Stimulated activated CD4-positive, alpha-beta T cell treated with anti-CD3 and anti-CD28 coated beads, Interleukin-1b, Interleukin-23, amount 100 ng/mL, for 4 hours (primary cell): Measurements from ENCODE around the gene BOC.
"Not testable (repeated sequence)": the region's sequence is repeated elsewhere in the genome, so short reads cannot be mapped to it uniquely, and the experiment has no call there.

Experiments
- DNase-seq, 2 donors: peaks; one replicate each; pipeline ENCODE4 v3.0.0-alpha.2; 2020; ENCODE audit warnings: low read depth in 2 of 2

Gene BOC

GRCh38 chr3:113211330-113212149 lies at the start of gene BOC:
Gene BOC (plus strand): TSS chr3:113211557. CDS start chr3:113249803, 38,246 bp downstream.
- no peak for DNase-seq

GRCh38 chr3:113161661-113162060 lies 49.7 kb upstream of the BOC start:
- no peak for DNase-seq

- no peak for DNase-seq
These were observed 48.2 kb upstream of the BOC start for GRCh38 chr3:113163152-113163551.

- DNase-seq, result no peak
These were observed 45.5 kb upstream of the BOC start for GRCh38 chr3:113165841-113166240.

GRCh38 chr3:113166357-113166718 lies 45.0 kb upstream of the BOC start:
- no peak for DNase-seq

GRCh38 chr3:113166719-113167492 lies 44.5 kb upstream of the BOC start:
- DNase-seq, result no peak

- DNase-seq, result no peak
These were observed 43.2 kb upstream of the BOC start for GRCh38 chr3:113167825-113168801.

- DNase-seq, result no peak
These were observed 41.4 kb upstream of the BOC start for GRCh38 chr3:113169891-113170452.

GRCh38 chr3:113170771-113171170 lies 40.6 kb upstream of the BOC start:
- DNase-seq, result no peak

- DNase-seq, result not testable (repeated sequence)
These were observed 39.6 kb upstream of the BOC start for GRCh38 chr3:113171675-113172300.

GRCh38 chr3:113173102-113173501 lies 38.3 kb upstream of the BOC start:
- no peak for DNase-seq

- no peak for DNase-seq
These were observed 37.1 kb upstream of the BOC start for GRCh38 chr3:113174304-113174703.

GRCh38 chr3:113174801-113175485 lies 36.4 kb upstream of the BOC start:
- no peak for DNase-seq

GRCh38 chr3:113177526-113177925 lies 33.8 kb upstream of the BOC start:
- no peak for DNase-seq

GRCh38 chr3:113179235-113179824 lies 32.0 kb upstream of the BOC start:
- no peak for DNase-seq

- DNase-seq, result no peak
These were observed 27.4 kb upstream of the BOC start for GRCh38 chr3:113183748-113184661.

GRCh38 chr3:113185194-113185835 lies 26.0 kb upstream of the BOC start:
- no peak for DNase-seq

- DNase-seq, result no peak
These were observed 24.8 kb upstream of the BOC start for GRCh38 chr3:113186566-113186965.

- no peak for DNase-seq
These were observed 18.1 kb upstream of the BOC start for GRCh38 chr3:113193288-113193687.
